A549 (cell line): ENCODE results near the gene HSCB. TPM values are rescaled to one million over a fixed set of nuclear protein-coding genes. Genes with fewer than 3 reads are reported as not detected.

ENCODE experiments used
- ATAC-seq, 2 experiments: fragments of 200-7000 bp in 1 of 2; fragments of >200 bp in 1 of 2; cut with Nextera tagmentation in 1 of 2; cut with Tn5 transposase in 1 of 2; 3 replicates each; pipeline versions ENCODE4 v1.8.0 to v1.9.1; 2018 to 2020; ENCODE audit warnings: mild to moderate bottlenecking in 1 of 2, moderate library complexity in 1 of 2
- CTCF ChIA-PET: fragments of 300-600 bp; sonication (Branson Sonifier 250); formaldehyde crosslinking; extraction: SDS; loops from one replicate; lab custom pipeline; 2021; ENCODE audit warnings: antibody characterized with exemption, inconsistent platforms; lab: Yijun Ruan, JAX
- POLR2A ChIA-PET: fragments of 350-600 bp; formaldehyde crosslinking; extraction: SDS; loops from one replicate; lab custom pipeline; 2021; ENCODE audit warnings: antibody characterized with exemption, inconsistent platforms; lab: Yijun Ruan, JAX
- DNase-seq, 2 experiments: peaks; one replicate each; pipeline versions ENCODE4 v3.0.0 to v3.0.0-alpha.2; 2011 to 2016; ENCODE audit warnings: low read depth in 1 of 2, low spot score in 1 of 2
- FAIRE-seq: peaks from 2 replicates; lab custom pipeline; 2011; peaks lifted over from hg19 to GRCh38; lab: Jason Lieb, UNC
- H3K27ac ChIP-seq, 2 experiments: fragments of >200 bp; sonication (Bioruptor Twin); formaldehyde crosslinking; 3 replicates each; pipeline ENCODE4 v1.5.1; 2016 to 2017
- H3K4me1 ChIP-seq: fragments of >200 bp; sonication (Bioruptor Twin); formaldehyde crosslinking; 3 replicates; pipeline ENCODE4 v1.6.1; 2016
- H3K4me2 ChIP-seq: fragments of >200 bp; sonication (Bioruptor Twin); formaldehyde crosslinking; 3 replicates; pipeline ENCODE4 v1.6.1; 2016
- H3K4me3 ChIP-seq: fragments of >200 bp; sonication (Bioruptor Twin); formaldehyde crosslinking; 3 replicates; pipeline ENCODE4 v1.5.1; 2016
- H3K9me3 ChIP-seq: fragments of >200 bp; sonication (Bioruptor Twin); formaldehyde crosslinking; 3 replicates; pipeline ENCODE4 v1.6.1; 2016
- BCL3 ChIP-seq: fragments of >200 bp; sonication (Bioruptor Twin); formaldehyde crosslinking; IDR thresholded peaks from 3 replicates; pipeline ENCODE4 v1.6.1; 2016
- CEBPB ChIP-seq, 2 experiments: fragments of >200 bp in 1 of 2; sonication (Bioruptor Twin) in 1 of 2; formaldehyde crosslinking in 1 of 2; IDR thresholded peaks; 2 replicates each; pipeline ENCODE4 v1.6.1; 2012 to 2016
- CHD2 ChIP-seq: fragments of 150-350 bp; IDR thresholded peaks from 2 replicates; pipeline ENCODE4 v1.6.1; 2014; ENCODE audit warnings: low read length; ENCODE audit not compliant: partially characterized antibody
- CHD4 ChIP-seq: fragments of 200-600 bp; sonication (generic); IDR thresholded peaks from 2 replicates; pipeline ENCODE4 v1.6.1; 2016; ENCODE audit warnings: antibody characterized with exemption, mild to moderate bottlenecking, borderline replicate concordance
- EHMT2 ChIP-seq: fragments of 200-600 bp; sonication (generic); IDR thresholded peaks from 2 replicates; pipeline ENCODE4 v1.6.1; 2016; ENCODE audit warnings: antibody characterized with exemption, low read depth, mild to moderate bottlenecking, moderate library complexity
- ESRRA ChIP-seq: fragments of 150-350 bp; IDR thresholded peaks from 2 replicates; pipeline ENCODE4 v1.6.1; 2014; ENCODE audit warnings: mild to moderate bottlenecking, low read length, borderline replicate concordance
- FOSL2 ChIP-seq, 2 experiments: fragments of 450-650 bp in 1 of 2; fragments of >200 bp in 1 of 2; sonication (Bioruptor Twin) in 1 of 2; formaldehyde crosslinking; IDR thresholded peaks; 2 replicates each; pipeline versions ENCODE4 v1.5.0 to v1.6.1; 2016 to 2020; ENCODE audit warnings: mild to moderate bottlenecking in 1 of 2, moderate library complexity in 1 of 2
- HEYL ChIP-seq: fragments of 250-450 bp; sonication (Bioruptor Pico); IDR thresholded peaks from 2 replicates; pipeline ENCODE4 v1.8.0; 2021; ENCODE audit warnings: mild to moderate bottlenecking, moderate library complexity
- JUN ChIP-seq, 2 experiments: fragments of >200 bp; sonication (Bioruptor Twin); formaldehyde crosslinking; IDR thresholded peaks; 2 replicates in 1 of 2; 3 replicates in 1 of 2; pipeline ENCODE4 v1.6.1; 2016 to 2017
- JUNB ChIP-seq: fragments of >200 bp; sonication (Bioruptor Twin); formaldehyde crosslinking; IDR thresholded peaks from 2 replicates; pipeline ENCODE4 v1.6.1; 2016
- KDM5A ChIP-seq: fragments of 200-600 bp; sonication (generic); IDR thresholded peaks from 2 replicates; pipeline ENCODE4 v1.6.1; 2016; ENCODE audit warnings: antibody characterized with exemption, mild to moderate bottlenecking
- MAFK ChIP-seq: fragments of 450-650 bp; IDR thresholded peaks from 2 replicates; pipeline ENCODE4 v1.6.1; 2014; ENCODE audit not compliant: partially characterized antibody
- NPAS2 ChIP-seq: fragments of 250-450 bp; sonication (Bioruptor Pico); IDR thresholded peaks from 2 replicates; pipeline ENCODE4 v1.8.0; 2022; ENCODE audit warnings: mild to moderate bottlenecking, moderate library complexity, borderline replicate concordance
- POLR2A ChIP-seq: IDR thresholded peaks from 2 replicates; pipeline ENCODE4 v1.6.1; 2012; ENCODE audit warnings: mild to moderate bottlenecking, low read length
- RAD21 ChIP-seq, 2 experiments: fragments of >200 bp in 1 of 2; sonication (Bioruptor Twin) in 1 of 2; formaldehyde crosslinking in 1 of 2; IDR thresholded peaks in 1 of 2; conservative IDR thresholded peaks in 1 of 2; 2 replicates in 1 of 2; 3 replicates in 1 of 2; pipeline ENCODE4 v1.6.1; 2012 to 2018; ENCODE audit warnings: inconsistent platforms in 1 of 2
- RNF2 ChIP-seq: fragments of 200-600 bp; sonication (generic); IDR thresholded peaks from 2 replicates; pipeline ENCODE4 v1.6.1; 2016; ENCODE audit warnings: low read depth, mild to moderate bottlenecking, antibody characterized with exemption, moderate library complexity, borderline replicate concordance
- TFCP2L1 ChIP-seq: fragments of 250-450 bp; sonication (Bioruptor Pico); IDR thresholded peaks from 2 replicates; pipeline ENCODE4 v1.5.0; 2021; ENCODE audit warnings: mild to moderate bottlenecking
- TP53 ChIP-seq: fragments of 250-450 bp; sonication (Bioruptor Pico); IDR thresholded peaks from 2 replicates; pipeline ENCODE4 v1.5.0; 2021; ENCODE audit warnings: mild to moderate bottlenecking, moderate library complexity
- USF2 ChIP-seq: fragments of 450-650 bp; IDR thresholded peaks from 2 replicates; pipeline ENCODE4 v1.6.1; 2014; ENCODE audit warnings: antibody characterized with exemption
- ZSCAN20 ChIP-seq: fragments of 250-450 bp; sonication (Bioruptor Pico); IDR thresholded peaks from 2 replicates; pipeline ENCODE4 v1.8.0; 2022; ENCODE audit warnings: mild to moderate bottlenecking, moderate library complexity
- WGBS: methylation state at CpG from one replicate; pipeline ENCODE4 v1.1.6; 2017; ENCODE audit errors: missing lambda C conversion rate; 5-methylcytosine and 5-hydroxymethylcytosine counted together
- polyA plus RNA-seq, 4 experiments: library from polyadenylated mRNA; depleted of rRNA in 3 of 4; stranded (reverse); fragments of >200 nt; fragmentation: RNase III in 1 of 4; extraction: RNeasy Plus Mini Kit Qiagen cat#74134 plus additional on column Dnase treatment in 1 of 4; gene quantifications; 2 replicates in 3 of 4; 3 replicates in 1 of 4; pipeline ENCODE4 v1.2.3, GENCODE V29; 2011 to 2017
- TF ChIP-seq, protein P1 (sequence below): IDR thresholded peaks from 2 replicates; pipeline ENCODE4 v1.6.1; 2012

HSCB gene
- polyA plus RNA-seq, 2 of the 4 experiments (the other 2 are of a cell fraction), result 17.2 to 22.4 TPM

DNA sequence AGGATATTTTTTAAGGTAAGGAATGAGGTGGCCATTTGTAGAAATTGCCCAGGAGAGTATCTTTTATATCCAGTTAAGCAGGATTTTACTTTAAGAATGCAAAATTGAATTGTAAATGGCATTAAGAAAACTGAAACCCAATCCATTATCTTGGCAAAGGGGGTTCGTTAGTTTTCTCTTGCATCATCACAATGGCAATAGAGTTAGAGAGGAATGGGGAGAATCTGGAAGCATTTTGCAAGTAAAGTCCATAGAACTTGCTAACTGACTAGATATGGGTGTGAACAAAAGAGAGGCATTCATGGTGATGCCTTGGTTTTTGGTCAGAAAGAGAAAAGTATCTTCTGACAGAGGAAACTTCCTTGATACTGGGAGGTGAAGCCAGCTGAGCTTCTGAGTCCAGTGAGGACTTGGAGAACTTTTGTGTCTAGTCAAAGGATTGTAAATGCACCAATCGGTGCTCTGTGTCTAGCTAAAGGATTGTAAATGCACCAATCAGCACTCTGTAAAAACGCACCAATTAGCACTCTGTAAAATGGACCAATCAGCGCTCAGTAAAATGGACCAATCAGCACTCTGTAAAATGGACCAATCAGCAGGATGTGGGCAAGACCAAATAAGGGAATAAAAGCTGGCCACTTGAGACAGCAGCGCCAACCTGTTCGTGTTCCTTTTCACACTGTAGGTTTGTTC is 27.0 kb downstream of the HSCB start:
- ChIA-PET CTCF (no interaction called here), POLR2A (no interaction called here)
- Histone ChIP-seq H3K27ac (no peak overlapping the region), H3K4me1 (no peaks in the 10 kb centered on the region), H3K9me3 (no peaks in the 10 kb centered on the region), H3K4me3 (no peak overlapping the region), H3K4me2 (no peak overlapping the region)
- WGBS, result 76% methylated on average over 6 of the region's 6 CpGs
- no peak for ATAC-seq
- peak in 1 of 2 experiments; percentile 17 for DNase-seq
- TF ChIP-seq CHD2 (no peak), TP53 (no peak), MAFK (peak; percentile 33)
- FAIRE-seq, result no peak

DNA sequence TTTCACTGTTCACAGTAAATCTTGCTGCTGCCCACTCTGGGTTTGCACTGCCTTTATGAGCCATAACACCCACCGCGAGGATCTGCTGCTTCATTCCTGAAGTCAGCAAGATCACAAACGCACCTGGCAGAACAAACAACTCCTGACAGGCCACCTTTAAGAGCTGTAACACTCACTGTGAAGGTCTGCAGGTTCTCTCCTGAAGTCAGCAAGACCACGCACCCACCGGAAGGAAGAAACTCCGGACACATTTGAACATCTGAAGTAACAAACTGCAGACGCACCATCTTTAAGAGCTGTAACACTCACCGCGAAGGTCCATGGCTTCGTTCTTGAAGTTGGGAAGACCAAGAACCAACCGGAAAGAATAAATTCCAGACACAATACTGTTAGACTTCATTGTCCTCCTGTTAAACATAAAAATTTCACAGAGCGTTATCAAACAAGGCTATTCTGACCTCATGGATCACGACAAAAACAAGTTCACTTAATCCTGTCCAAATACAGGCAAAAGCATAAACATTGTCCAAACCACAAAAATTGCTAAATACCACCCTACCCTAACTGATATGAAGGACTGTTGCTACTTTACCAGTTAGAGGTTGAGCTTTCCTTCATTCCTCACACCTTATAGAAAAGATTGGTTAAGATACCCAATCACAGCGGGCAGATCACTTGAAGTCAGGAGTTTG is 27.7 kb downstream of the HSCB start:
- no peak overlapping the region for H3K4me2 ChIP-seq
- POLR2A ChIA-PET, result no interaction called here

DNA sequence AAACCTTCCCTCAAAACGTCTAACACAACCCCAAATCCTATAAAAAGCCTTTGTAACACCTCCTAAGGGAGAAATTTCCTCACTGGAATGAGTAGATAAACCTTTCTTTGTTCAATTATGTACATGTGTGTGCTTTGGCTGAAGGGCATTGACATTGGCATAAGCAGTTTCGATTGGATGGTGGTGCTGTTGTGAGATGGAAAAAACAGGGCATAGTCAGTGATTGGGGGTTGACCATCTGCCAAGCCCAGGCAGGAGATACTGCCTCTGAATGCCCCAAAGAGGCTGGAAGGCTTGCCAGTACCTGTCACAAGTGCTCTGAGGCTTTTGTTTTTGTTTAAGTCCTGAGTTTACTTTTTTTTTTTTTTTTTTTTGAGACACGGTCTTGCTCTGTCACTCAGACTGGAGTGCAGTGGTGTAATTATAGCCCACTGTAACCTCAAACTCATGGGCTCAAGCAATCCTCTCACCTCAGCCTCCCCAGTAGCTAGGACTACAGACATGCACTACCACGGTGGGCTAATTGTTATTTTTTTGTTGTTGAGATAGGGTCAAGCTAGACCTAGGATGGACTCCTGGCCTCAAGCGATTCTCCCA is 29.5 kb downstream of the HSCB start:
- POLR2A ChIA-PET, result no interaction called here
- DNase-seq (peak in 1 of 2 experiments; percentile 23), FAIRE-seq (no peak), ATAC-seq (no peak)
- 73% methylated on average over 5 of the region's 5 CpGs for WGBS
- no peak overlapping the region for H3K27ac ChIP-seq
- H3K4me3 ChIP-seq, result no peak overlapping the region
- H3K9me3 ChIP-seq, result no peaks in the 10 kb centered on the region
- no peaks in the 10 kb centered on the region for H3K4me1 ChIP-seq
- CTCF ChIA-PET, result interaction anchor here (0.6 to 3.1 kb wide), 3 partner anchors 16 to 30 kb away, joined by 3 to 17 read pairs (median 3); no protein-coding TSS in a partner anchor
- H3K4me2 ChIP-seq, result no peak overlapping the region
- TF ChIP-seq EHMT2 (no peak), JUNB (no peak), USF2 (no peak), NPAS2 (CRISPR knock-in tag) (no peak), ZSCAN20 (CRISPR knock-in tag) (no peak), POLR2A (no peak), KDM5A (no peak)

More for the DNA sequence above, 27.7 kb downstream of the HSCB start:
- no peak for FAIRE-seq
- WGBS, result 86% methylated on average over 13 of the region's 14 CpGs
- no peak overlapping the region for H3K4me3 ChIP-seq
- TF ChIP-seq CEBPB (IDR thresholded peaks at IDR 0.05) (no peak), RNF2 (no peak), BCL3 (no peak), HEYL (CRISPR knock-in tag) (no peak), ESRRA (no peak), RAD21 (conservative IDR thresholded peaks at IDR 0.05 in 1 of 2, IDR thresholded peaks at IDR 0.05 in 1 of 2) (no peak), JUN (IDR thresholded peaks at IDR 0.05) (no peak), CHD4 (no peak), TFCP2L1 (CRISPR knock-in tag) (no peak), FOSL2 (IDR thresholded peaks at IDR 0.05) (no peak), FOSL2 (CRISPR knock-in tag; IDR thresholded peaks at IDR 0.05) (no peak)
- TF ChIP-seq, protein P1, sequence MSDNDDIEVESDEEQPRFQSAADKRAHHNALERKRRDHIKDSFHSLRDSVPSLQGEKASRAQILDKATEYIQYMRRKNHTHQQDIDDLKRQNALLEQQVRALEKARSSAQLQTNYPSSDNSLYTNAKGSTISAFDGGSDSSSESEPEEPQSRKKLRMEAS, result no peak
- TF ChIP-seq, all 56 proteins: peak for 0
- Histone ChIP-seq H3K27ac (no peak overlapping the region), H3K4me1 (no peaks in the 10 kb centered on the region), H3K9me3 (no peaks in the 10 kb centered on the region)
- DNase-seq (no peak), ATAC-seq (no peak)
- CTCF ChIA-PET, result interaction anchor here (0.6 to 0.9 kb wide), 2 partner anchors 133 to 169 kb away, joined by 3 read pairs; no protein-coding TSS in a partner anchor
